ENCODE measurements around the gene ZNF124.

ZNF124 gene

DNA sequence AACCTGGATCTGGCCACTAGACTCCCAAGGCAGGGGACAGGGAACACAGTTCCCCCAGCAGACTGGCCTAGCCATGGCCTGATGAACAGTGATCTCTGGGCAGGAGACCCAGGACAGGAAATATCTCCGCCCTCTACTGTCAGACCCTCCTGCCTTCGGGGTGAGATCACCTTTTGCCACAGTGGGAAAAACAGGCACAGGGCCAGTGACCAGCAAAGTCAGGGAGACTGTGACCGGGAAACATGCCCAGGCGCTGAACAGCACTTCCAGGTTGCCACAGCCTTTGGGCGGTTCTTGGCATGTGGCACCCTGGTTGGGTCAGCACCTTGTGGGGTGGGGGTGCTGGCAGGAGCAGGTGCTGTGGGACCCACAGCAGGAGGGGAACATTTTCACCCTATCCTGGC lies 58.7 kb downstream of the ZNF124 start:
- no peak for DNase-seq (ENCODE audit: low read depth, low spot score)

DNA sequence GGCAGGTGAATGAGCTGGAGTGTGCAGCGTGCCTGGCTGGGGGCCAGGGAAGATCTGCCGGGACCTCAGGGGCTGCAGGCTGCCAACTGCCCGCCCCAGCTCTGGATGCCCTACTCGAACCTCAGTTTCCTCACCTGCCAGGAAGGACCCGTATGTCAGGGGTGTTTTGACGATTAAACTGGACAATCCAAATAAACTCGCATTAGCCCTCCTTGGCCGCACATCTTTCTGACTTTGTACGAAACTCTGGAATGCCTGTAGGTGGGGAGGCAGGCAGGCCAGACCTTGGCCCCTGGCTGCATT lies 59.4 kb downstream of the ZNF124 start:
- no peak for DNase-seq (ENCODE audit: low read depth, low spot score)

DNA sequence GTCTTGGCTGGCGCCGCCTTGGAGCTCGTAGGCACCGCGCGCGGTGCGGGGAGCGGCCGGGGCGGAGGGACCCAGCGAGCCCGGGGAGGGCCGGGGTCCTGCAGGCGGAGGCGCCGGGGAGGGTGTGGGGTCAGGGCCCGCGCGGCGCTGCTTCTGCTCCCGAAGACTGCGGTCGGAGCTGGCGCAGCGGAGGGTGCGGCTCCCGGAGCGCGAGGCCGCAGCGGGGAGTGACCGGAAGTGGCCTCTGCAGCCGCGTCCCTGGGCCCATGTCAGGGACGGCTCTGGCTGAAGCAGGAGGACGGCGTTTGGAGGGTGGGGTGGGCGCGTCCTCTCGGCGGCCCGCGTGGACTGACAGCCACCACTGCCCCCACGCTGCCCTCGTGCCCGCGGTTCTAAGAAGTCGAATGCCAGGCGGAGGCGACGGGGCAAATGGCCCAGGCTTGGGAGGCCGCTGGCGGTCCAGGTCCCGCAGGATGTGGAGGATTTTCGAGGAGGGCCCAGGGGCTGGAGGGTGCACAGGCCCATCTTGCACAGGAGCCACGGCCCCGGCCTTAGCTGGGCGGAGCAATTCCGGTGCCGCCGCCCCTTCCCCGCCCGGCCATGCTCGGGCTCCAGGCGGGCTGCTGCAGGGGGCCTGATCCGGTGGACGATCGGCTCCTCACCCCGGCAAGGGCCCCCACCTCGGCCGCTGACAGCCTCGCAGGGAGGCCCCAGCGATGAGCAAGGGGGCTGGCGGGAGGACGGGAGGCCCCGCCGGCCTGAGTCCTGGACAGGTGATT lies 59.9 kb downstream of the ZNF124 start:
- no peak for DNase-seq (ENCODE audit: low read depth, low spot score)

DNA sequence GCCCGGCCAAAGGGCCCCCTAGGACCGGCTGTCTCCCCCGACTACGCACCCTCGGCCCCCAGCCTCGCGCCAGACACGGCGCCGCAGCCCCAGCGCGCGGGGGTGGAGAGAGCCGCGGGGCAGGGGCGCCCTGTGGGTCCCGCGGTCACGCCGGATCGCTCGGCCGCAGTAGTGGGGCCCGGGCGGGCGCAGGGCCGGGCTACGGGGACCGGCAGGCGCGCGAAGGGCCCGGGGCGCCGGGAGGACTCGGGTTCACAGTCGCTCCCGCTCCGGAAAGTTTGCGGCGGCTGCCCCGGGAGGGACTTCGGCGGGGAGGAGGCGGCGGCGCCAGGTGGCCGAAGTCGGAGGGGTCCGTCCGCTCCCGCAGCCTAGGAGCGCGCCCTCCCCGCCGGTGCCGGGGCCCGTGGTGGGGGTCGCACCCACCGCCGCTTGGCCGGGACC lies 60.5 kb downstream of the ZNF124 start:
- DNase-seq (ENCODE audit: low read depth, low spot score) = no peak

DNA sequence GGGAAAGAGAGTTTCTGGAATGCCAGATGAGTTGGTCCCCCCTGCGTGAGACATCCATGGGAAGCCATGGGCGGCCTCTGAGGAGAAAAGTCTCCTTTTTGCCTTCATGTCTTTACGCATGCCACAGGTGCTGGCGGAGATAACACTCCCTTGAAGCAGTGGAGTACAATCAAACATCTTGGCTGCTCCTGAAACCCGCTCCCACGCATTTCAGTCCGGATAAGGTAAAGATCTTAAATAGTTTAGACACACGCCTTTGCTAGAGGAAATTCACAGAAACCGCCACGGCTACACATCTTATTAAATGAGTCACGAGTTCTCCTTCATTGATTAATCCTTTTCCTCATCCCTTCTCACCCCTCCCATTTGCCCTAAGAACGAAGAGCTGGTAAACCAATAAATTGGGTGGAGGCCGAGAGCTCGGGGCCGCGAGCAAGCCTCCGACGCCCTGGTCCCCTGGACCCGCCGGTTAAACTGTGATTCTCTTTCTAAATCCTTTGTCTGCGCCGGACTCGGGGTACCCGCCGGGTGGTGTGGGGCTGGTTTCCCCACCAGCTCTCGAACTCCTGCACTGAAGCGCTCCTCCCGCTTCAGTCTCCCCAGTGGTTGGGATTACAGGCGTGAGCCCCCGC lies 61.1 kb downstream of the ZNF124 start:
- no peak for DNase-seq (ENCODE audit: low read depth, low spot score)

DNA sequence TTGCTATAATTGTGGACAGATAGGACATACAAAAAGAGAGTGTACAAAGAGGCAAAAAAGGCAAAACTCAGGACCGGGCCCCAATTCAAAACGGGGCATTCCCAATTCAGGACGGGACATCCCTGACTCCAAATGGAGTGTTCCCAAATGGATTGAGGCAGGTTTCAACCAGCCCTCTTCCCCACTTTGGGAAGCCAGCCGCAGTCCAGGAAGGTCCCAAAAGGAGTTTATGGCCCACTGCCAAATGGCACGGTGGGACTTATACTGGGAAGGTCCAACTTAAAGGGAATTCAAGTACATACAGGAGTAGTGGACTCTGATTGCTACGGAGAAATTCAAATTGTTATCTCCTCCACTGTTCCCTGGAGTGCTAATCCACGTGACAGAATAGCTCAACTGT lies 64.1 kb downstream of the ZNF124 start:
- DNase-seq (ENCODE audit: low read depth, low spot score) = no peak

DNA sequence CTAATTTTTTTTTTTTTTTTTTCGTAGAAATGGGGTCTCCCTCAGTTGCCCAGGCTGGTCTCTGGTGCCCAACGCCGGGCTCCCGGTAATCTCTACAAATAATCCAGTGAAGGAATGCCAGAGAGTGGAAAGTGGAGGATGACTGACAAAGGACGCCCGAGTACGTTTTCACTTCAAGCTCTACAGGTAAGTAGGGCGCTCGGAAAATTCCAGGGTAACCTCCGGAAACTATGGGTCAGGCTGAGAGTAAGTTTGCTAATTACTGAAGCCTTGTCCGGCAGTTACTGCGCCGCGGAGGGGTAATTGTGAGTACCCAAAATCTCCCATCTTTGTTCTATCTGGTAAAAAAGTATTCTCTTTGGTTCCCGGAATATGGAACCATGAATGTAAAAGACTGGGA lies 65.9 kb downstream of the ZNF124 start:
- DNase-seq (ENCODE audit: low read depth, low spot score) = no peak
